Amniotic stem cell (primary cell): Measurements from ENCODE around the gene BACH2.
"Not testable (repeated sequence)": the region's sequence is repeated elsewhere in the genome, so short reads cannot be mapped to it uniquely, and the experiment has no call there.

Experiments
- DNase-seq: peaks from one replicate; lab custom pipeline; 2025; lab: John Stamatoyannopoulos, UW

The BACH2 gene

DNA sequence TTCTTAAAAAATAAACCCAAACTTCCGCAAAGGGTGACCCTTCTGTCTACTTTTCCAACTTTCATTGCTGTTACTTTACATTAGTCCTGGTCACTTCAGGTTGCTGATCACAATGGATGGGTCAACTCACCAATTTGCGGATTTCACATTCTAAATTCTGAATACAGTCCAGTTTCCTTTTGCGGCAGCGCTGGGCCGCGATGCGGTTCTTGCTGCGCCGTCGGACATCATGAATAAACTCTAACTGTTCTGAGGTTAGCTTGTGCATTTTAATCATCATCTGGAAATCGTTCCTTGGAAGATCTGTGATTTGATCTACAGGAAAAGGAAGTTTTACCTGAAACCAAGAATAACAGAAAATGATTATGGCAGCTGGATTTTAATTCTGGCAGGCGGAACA, 358.6 kb downstream of the BACH2 start:
- DNase-seq: no peak

DNA sequence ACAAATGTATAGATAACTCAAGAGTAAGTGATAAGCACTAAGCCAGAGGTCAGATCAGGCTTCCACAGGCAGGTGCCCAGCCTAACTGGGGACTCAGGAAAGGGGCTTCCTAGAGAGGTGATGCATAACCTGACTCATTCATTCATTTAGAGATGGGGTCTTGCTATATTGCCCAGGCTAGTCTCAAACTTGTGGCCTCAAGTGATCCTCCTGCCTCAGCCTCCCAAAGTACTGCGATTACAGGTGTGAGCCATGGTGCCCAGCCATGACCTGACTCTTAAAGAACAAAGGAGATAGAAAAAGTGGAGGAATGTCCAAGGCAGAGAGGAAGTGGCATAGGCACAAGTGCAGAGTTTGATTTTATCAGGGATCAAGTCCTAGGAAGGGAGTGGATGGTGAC, 360.5 kb downstream of the BACH2 start:
- no peak for DNase-seq

DNA sequence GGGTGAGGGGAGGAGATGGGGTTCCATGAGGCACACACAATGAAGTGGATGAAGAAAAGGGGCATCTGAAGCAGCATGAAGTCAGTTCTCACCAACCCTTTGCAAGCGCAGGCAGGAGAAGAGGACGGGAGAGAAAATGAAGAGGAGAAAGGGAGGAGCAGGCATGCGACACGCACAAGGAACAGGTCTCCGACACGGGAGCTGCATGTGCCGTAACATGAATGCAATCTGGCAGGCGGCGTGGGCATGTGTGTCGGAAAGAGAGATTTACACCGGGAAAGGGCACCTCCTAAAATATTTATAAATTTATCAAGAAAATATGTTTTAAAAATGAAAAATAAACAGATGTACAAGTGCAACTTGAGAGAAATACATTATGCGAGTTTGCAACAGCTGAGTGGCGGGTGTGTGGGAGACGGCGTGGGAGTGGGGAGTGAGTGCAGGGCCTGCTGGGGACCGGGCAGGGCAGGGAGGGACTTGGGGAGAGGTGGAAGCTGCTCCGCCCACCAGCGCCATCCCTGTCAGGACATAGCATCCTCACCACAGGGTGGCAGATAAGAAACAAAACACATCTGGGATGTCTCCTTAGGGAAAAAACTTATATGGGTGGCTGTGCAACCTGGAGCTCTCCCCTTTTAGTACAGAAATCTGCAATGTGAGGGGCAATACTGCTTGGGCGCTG, 361.8 kb downstream of the BACH2 start:
- DNase-seq: no peak

DNA sequence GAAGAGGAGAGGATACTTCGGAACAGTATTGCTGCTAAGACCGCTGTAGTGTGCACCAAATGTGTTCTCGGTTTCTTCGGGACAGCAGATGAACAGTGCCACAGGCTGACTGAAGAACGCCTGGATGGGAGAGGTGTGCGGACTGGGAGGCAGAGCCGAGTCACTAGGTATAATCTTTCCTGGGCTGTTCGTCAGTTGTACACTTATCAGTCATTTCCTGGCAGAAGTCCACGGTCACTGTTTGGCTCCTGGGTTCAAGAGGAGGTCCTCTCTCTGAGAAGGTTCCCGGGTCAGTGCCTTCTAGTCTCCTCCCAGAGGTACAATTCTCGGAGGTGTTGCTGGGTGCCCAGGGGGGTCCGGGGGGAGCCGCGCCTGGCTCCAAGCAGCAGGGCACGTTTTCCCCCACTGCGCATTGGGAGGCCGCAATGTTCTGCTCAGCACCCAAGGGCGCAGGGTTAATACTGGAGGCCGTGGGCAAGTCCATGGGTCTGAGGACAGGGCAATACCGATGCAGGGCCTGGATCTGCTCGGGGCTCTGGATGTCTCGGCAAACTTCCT, 364.3 kb downstream of the BACH2 start:
- DNase-seq: no peak

DNA sequence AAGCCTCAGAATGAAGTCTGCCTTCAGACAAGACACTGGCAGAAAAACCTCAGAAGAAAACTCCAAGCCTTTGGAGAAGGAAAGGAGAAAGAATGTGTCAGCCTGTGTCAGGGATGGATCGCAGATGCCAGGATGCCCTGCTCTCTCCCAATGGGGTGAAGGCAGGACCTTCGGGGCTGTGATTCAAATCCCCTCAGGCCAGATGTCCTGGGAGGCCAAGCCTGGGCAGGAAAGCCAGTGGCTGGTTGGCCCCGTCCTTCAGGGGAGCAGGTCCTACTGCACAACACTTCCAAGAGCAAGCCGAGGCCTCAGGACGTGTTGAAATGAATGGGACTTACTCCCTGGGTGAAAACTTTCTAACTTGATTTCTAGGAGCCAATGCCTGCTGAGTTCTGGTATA, 365.9 kb downstream of the BACH2 start:
- no peak for DNase-seq

DNA sequence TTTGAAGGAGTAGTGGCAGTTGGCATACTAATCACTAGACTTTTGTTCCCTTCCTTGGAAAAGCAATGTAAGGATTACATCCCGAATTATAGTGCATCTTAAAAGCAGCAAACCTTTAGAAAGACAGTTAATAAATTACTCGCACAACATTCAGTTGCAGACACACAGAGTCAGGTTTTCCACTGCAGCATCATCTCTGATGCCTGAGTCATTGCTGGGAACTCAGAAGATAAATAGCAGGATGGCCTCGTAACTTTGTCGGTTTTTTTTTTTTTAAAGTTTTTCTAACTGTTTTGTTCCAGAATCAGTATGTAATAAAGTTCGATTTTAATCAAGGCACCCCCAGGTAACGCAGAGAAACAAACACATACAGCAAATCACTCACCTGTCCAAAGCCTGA, 368.0 kb downstream of the BACH2 start:
- DNase-seq: no peak

DNA sequence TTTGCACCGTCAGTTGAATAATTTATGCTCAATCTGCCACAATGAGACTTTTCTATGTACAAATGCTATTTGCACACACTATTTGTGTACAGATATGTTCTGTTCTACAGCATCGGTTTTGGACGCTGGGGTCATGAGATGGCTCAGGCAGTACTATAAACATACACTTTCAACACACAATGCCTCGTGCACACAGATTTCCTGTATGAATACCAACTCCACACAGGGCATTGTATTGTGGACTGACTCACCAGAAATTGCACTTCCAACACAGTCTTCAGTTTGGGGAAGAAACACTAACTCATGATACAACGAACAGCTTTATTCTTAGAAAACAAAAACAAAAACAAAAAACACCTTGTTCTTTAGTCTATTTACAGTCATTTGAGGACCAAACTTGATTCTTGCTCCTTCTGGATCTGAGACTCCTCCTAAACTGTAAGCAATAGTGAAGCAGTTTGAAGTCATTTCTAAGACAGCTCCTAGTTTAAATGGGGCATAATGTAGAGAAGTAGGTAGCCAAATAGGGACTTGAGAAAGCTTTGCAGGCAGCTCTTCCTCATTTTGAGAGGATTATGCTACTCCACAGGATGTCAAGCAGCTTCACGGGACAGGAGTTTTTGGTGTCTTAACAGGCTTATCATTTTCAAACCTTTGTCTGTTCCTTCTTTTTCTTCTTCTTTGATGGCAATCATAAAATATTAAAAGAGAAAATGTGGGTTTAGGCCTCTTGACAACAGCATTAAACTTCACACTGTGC, 368.7 kb downstream of the BACH2 start:
- no peak for DNase-seq

DNA sequence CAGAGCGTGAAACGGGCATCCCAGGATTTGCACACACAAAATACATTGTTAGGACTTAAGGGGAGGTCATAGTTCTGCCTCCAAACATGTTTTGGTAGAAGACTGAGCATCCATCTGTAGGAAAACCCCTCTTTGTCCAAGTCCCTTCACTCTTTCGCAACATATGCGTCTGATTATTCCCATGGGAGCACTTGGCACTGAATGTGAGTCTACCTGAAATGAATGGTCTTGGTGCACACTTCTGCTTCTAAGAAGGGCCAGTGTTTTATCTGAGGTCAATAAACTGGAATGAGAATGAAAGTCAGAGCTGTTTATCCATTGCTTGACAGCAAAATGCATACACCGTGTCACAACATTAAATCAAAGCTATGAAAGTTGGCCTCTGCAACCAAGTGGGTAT, 369.4 kb downstream of the BACH2 start:
- no peak for DNase-seq

DNA sequence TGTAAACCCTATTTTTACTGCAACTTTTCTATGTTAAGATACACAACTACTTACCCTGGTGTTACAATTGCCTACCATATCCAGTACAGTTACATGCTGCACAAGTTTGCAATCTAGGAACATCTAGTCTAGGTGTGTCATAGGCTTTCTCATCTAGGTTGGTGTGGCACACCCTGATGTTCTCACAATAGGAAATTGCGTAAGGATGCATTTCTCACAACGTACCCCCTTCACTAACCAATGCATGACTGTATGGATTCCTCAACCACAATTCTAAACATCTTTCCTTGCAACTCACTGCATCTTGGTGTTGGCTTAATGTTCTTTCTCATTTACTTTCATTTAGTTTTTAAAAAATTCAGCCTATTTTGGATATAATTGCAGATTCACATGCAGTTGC, 370.8 kb downstream of the BACH2 start:
- DNase-seq: no peak

DNA sequence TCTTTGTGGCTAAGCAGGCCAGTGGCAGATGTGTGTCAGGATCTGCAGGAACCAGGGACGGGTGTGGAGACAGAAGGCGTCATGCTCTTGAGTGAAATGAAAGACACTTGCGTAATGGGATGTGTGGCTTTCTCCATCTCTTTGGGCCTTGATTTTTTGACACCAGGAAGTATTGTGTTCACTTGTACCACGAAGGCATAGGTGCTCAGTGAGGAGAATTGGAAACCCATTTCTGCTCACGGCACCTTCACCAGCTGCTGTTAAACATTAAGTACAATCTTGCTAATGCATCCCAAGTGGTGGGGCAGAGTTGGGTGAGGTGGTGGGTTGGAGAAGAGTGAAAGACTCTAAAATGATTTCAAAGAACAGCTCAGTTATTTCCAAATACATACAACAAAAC, 372.4 kb downstream of the BACH2 start:
- no peak for DNase-seq

DNA sequence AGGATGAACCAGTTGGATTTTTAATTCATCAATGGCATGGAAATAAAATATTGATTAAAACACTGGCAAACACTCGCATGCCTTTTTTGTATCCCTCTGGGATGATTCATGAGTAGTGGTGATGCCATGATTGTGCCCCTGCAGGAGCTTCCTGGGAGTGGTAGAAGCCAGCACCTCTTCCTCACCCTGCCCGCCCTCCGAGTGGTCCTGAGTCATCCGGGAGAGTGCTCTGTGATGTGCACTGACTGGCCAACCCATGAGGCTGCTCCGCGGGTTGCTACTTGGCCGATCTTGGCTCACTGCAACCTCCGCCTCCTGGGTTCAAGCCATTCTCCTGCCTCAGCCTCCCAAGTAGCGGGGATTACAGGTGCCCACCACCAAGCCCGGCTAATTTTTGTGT, 375.0 kb downstream of the BACH2 start:
- DNase-seq: no peak

DNA sequence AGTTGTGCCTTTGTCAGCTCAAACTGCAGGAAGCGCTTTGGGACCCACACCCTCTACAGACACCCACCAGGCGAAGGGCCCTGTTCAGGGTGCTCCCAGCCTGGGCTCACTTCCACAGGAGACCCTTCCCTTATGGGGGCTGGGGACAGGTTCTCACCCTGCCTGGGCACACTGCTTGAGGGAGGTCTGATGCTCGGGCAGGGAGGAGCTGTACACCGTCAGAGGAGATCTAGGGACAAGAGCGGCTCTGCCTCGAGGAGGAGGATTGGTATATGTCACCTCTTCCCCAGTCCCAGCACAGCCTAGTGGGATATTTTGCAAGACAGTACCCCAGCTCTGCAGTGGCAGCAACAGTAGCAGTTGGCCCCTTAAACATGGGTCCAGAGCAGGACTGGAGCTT, 375.4 kb downstream of the BACH2 start:
- no peak for DNase-seq

DNA sequence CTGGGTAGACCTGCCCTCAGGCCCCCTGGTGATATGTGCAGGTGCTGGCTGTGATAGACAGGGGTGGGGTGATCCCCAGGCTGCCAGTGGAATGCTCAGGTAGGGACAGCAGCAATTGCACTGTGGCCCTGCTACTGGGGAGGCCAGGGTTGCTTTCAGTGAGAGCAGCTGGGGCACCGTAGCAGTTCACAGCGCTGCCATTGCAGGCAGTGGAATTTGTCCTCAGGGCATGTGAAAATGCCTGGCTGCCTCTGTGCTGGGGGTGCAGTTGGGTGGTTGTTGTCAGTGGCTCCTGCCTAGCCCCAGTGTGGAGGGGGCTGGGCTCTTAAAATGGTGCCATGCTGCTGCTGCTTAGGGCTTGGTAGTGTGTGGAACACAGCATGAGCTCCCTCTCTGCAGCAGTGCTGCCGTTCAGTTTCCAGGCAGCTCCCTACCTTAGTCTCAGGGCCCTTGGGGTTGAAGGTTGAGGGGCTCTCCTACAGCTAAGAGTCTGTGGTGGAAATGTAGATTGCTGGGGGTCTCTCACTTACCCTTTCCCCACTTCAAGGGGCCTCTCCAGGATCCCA, 378.8 kb downstream of the BACH2 start:
- DNase-seq: no peak

DNA sequence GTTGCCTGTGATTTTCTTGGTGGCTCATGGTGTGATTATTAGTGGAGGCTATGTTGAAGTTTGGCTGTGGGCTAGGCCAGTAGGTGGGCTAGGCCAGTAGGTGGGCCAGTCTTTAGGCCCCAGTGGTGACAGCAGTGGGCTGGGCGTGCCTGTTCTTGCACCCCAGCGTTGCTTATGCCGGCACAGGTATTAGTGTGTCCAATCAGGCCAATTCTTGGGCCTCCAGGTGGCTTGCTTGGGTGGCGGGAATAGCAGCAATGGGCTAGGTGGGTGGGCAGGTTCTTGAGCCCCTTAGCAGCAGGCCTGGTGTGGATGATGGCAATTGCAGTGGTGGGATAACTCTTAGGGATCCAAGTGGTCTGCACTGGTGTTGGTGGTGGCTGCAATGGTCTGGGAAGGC, 379.4 kb downstream of the BACH2 start:
- no peak for DNase-seq

DNA sequence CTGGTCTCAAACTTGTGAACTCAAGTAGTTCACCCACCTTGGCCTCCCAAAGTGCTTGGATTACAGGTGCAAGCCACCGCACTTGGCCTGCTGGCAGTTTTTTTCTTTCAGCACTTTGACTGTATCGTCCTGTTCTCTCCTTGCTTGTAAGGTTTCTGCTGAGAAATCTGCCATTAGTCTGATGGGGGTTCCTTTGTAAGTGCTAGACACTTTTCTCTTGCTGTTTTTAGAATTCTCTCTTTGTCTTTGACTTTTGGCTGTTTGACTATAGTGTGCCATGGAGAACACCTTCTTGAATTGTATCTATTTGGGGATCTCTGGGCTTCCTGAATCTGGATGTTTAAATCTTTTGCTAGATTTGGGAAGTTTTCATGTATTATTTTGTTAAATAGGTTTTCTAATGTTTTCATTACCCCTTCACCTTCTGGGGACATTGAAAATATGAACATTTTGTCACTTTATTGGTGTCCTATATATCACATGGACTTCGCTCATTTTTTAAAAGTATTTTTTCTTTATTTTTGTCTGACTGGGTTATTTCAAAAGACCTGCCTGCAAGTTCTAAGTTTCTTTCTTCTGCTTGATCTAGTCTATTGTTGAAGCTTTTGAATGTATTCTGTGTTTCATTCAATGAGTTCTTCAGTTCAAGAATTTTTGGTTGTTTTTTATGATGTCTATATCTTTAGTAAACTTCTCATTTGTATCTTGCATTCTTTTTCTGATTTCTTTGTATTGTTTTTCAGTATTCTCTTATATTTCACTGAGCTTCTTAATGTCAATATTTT, 380.3 kb downstream of the BACH2 start:
- no peak for DNase-seq

DNA sequence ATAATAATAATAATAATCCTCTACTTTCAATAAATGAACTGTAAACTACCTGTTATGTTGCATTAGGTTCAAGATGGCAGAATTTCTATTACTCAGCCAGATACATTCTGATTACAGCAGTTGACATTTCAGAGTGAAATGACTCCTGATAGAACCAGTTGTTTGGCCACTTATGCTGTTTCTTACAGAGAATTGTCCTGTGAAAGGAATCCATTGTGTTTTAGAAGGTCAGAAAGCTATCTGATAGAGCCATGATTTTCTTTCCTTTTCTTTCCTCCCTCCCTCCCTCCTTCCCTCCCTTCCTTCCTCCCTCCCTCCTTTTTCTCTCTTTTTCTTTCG, 385.8 kb downstream of the BACH2 start:
- no peak for DNase-seq

DNA sequence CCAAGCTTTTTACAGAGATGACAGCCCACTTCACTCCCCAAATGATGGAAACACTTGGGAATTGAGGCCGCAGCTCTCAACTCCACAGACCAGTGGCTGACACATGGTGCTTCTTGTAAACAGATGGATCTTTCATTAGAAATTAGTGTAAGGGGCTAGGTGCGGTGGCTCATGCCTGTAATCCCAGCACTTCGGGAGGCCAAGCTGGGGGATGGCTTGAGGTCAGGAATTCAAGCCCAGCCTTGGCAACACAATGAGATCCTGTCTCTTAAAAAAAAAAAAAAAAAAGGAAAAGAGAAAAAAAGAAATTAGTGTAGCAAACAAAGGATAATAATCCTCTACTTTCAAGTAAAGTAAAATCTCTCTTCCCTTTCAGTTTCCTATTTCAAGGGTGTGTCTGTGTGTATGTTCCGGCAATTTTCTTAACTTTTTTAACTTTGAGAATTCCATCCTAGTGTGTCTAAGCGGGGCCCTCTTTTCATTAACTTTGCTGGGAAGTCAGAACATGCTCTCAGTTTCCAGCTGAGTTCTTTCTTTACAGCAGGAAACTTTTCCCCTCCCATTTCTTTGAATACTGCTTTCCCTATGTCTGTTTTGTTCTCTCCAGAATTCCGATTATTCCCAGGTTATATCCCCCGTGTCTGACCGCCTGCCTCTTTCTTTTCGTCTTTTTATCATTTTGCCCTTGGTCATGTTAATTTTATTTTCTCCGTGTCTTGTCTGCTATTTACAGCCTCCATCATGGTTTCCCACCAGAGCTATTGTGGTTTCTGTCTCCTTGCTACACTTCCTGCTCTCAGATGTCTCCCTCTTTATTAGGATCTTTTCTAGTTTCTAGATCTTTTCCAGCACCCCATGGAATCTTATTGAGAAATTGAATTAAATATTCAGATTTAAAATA, 386.4 kb downstream of the BACH2 start:
- DNase-seq: not testable (repeated sequence)

DNA sequence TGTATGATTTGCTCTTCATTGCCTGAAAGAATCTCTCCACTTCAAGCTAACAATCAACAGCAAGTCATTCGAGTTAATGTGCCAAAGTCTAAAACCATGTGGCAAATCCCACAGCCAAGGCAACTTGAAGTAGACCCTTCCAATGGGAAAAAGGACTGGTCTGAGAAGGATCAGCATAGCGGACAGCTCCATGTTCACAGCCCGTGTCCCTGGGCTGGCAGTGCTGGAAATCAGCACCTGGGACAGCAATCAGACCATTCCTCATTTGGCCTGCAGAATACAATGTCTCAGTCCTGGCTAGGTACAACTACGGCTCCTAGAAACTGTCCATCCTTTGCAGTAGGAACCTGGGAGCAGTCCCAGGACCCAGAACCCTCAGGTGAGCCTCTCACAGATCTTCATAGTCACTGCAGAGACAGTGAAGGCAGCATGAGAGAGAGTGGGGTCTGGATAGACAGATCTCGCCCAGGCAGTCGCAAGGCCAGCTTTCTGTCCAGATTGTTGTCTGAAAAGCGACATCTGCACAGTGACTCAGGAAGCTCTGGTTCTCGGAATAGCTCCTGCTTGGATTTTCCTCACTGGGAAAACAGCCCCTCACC, 401.3 kb downstream of the BACH2 start:
- DNase-seq: peak; percentile 21

DNA sequence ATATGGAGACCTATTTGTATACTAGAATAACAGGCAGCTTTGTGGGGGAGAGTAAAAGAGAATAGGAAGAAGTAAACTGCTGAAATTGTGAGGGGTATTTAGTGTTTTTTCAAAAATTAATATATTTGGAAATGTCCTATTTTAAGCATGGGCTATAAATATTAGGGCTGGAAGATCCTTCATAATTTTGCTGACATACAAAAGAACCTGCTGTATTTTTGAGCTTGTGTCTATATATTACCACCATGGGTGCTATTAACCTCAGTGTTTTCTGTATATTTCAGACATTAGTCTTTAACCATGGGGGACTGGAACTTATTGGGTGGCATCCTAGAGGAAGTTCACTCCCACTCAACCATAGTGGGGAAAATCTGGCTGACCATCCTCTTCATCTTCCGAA, 402.5 kb downstream of the BACH2 start, which contains the start of gene GJA10:
Gene GJA10, plus strand, starts transcription at position 301 of the 400 bp plus-strand sequence. Its CDS starts 0 bp downstream, at position 301.
- DNase-seq: no peak

DNA sequence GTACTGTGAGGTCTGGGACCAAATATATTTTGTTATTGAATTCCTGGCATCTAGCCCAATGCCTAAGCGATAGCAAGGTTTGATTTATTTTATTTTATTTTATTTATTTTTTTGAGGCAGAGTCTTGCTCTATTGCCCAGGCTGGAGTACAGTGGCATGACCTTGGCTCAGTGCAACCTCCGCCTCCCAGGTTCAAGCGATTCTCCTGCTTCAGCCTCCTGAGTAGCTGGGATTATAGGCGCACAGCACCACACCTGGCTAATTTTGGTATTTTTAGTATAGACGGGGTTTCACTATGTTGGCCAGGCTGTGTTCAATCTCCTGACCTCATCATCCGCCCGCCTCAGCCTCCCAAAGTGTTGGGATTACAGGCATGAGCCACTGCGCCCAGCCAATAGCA, 404.1 kb downstream of the BACH2 start:
- DNase-seq: not testable (repeated sequence)
